GM23338 (cell line): ENCODE data around the gene FBLN2. TPM values are rescaled to one million over a fixed set of nuclear protein-coding genes. Genes with fewer than 3 reads are reported as not detected.

ENCODE experiments used
- ATAC-seq: fragments of 200-7000 bp; cut with Tn5 transposase; 3 replicates; pipeline ENCODE4 v1.9.1; 2020
- DNase-seq: peaks from one replicate; pipeline ENCODE4 v3.0.0-alpha.2; 2015; ENCODE audit warnings: low spot score
- H2AFZ ChIP-seq: fragments of 200-600 bp; sonication (generic); 2 replicates; pipeline ENCODE4 v1.8.0; 2016; ENCODE audit warnings: antibody characterized with exemption, mild to moderate bottlenecking, moderate library complexity
- H3F3A ChIP-seq: fragments of 200-600 bp; sonication (generic); replicated peaks from 2 replicates; pipeline ENCODE4 v1.8.0; 2017; ENCODE audit warnings: antibody characterized with exemption, mixed run types, low read depth
- H3K27ac ChIP-seq: fragments of 200-600 bp; sonication (generic); 2 replicates; pipeline ENCODE4 v1.6.1; 2016; ENCODE audit warnings: low read depth
- H3K27me3 ChIP-seq: fragments of 200-600 bp; sonication (generic); 2 replicates; pipeline ENCODE4 v1.8.0; 2016; ENCODE audit warnings: mild to moderate bottlenecking, mixed run types, moderate library complexity; ENCODE audit not compliant: insufficient read depth
- H3K36me3 ChIP-seq: fragments of 200-600 bp; sonication (generic); 2 replicates; pipeline ENCODE4 v1.8.0; 2016; ENCODE audit warnings: mild to moderate bottlenecking; ENCODE audit not compliant: insufficient read depth
- H3K4me1 ChIP-seq: fragments of 200-600 bp; sonication (generic); 2 replicates; pipeline ENCODE4 v1.8.0; 2016; ENCODE audit warnings: mild to moderate bottlenecking, moderate library complexity; ENCODE audit not compliant: insufficient read depth
- H3K4me2 ChIP-seq: fragments of 200-600 bp; sonication (generic); 2 replicates; pipeline ENCODE4 v1.7.1; 2017; ENCODE audit warnings: mixed run types
- H3K4me3 ChIP-seq: fragments of 200-600 bp; sonication (generic); 2 replicates; pipeline ENCODE4 v1.6.1; 2016; ENCODE audit warnings: mixed run types
- H3K79me2 ChIP-seq: fragments of 200-600 bp; sonication (generic); replicated peaks from 2 replicates; pipeline ENCODE4 v1.8.0; 2017; ENCODE audit warnings: mild to moderate bottlenecking; ENCODE audit not compliant: insufficient read depth
- H3K9me2 ChIP-seq: fragments of 200-600 bp; sonication (generic); 2 replicates; pipeline ENCODE4 v1.8.0; 2017; ENCODE audit not compliant: insufficient read depth
- H4K20me1 ChIP-seq: fragments of 200-600 bp; sonication (generic); replicated peaks from 2 replicates; pipeline ENCODE4 v1.8.0; 2017; ENCODE audit warnings: mild to moderate bottlenecking; ENCODE audit not compliant: insufficient read depth
- H3K27ac Mint-ChIP-seq: 2 replicates; pipeline ENCODE4 v1.8.0; 2020; ENCODE audit warnings: inconsistent platforms, mild to moderate bottlenecking, moderate library complexity, mixed read lengths
- H3K27me3 Mint-ChIP-seq: 3 replicates; pipeline ENCODE4 v1.8.0; 2022; ENCODE audit warnings: low read depth, mild to moderate bottlenecking, moderate library complexity, mixed read lengths, inconsistent platforms; ENCODE audit not compliant: insufficient read depth, poor library complexity
- H3K36me3 Mint-ChIP-seq: 3 replicates; pipeline ENCODE4 v1.8.0; 2021; ENCODE audit warnings: low read depth, mild to moderate bottlenecking, inconsistent platforms, moderate library complexity, mixed read lengths
- H3K4me1 Mint-ChIP-seq: 3 replicates; pipeline ENCODE4 v1.8.0; 2020; ENCODE audit warnings: mild to moderate bottlenecking, inconsistent platforms, mixed read lengths
- H3K4me3 Mint-ChIP-seq: 3 replicates; pipeline ENCODE4 v1.8.0; 2021; ENCODE audit warnings: moderate library complexity, mild to moderate bottlenecking, inconsistent platforms, mixed read lengths
- H3K9me3 Mint-ChIP-seq: 3 replicates; pipeline ENCODE4 v1.8.0; 2020; ENCODE audit warnings: moderate library complexity, mild to moderate bottlenecking, inconsistent platforms, mixed read lengths
- CREB1 ChIP-seq: fragments of 250-450 bp; sonication (Bioruptor Pico); IDR thresholded peaks from 2 replicates; pipeline ENCODE4 v1.5.0; 2020; ENCODE audit warnings: low read depth, mild to moderate bottlenecking, moderate library complexity
- EZH2 ChIP-seq: fragments of 200-600 bp; sonication (generic); IDR thresholded peaks from one replicate; pipeline ENCODE4 v1.8.0; 2017; ENCODE audit warnings: antibody characterized with exemption, mild to moderate bottlenecking, low read depth; ENCODE audit not compliant: unreplicated experiment
- EZH2phosphoT487 ChIP-seq: fragments of 200-600 bp; sonication (generic); IDR thresholded peaks from one replicate; pipeline ENCODE4 v1.8.1; 2018; ENCODE audit warnings: antibody characterized with exemption; ENCODE audit not compliant: unreplicated experiment
- JUNB ChIP-seq: IDR thresholded peaks from one replicate; pipeline ENCODE4 v1.6.1; 2016; ENCODE audit warnings: antibody characterized with exemption; ENCODE audit not compliant: unreplicated experiment
- NANOG ChIP-seq: IDR thresholded peaks from 2 replicates; pipeline ENCODE4 v1.6.1; 2016; ENCODE audit warnings: antibody characterized with exemption, borderline replicate concordance
- POLR2AphosphoS5 ChIP-seq: IDR thresholded peaks from 2 replicates; pipeline ENCODE4 v1.6.1; 2016; ENCODE audit warnings: antibody characterized with exemption, low read depth
- ZNF331 ChIP-seq: fragments of 250-450 bp; sonication (Bioruptor Pico); IDR thresholded peaks from 2 replicates; pipeline ENCODE4 v1.5.0; 2020; ENCODE audit warnings: low read depth, mild to moderate bottlenecking, moderate library complexity
- polyA plus RNA-seq: library from polyadenylated mRNA; unstranded; fragments of >200 nt; fragmentation: Nextera tagmentation; extraction: Ambion mirVana; gene quantifications from 2 replicates; pipeline ENCODE4 v1.2.1, GENCODE V29; 2016
- total RNA-seq: library from RNA; depleted of rRNA; stranded (reverse); fragments of >200 nt; shearing (Covaris generic); gene quantifications from 2 replicates; pipeline ENCODE4 v1.2.3, GENCODE V29; 2014
- TF ChIP-seq, protein P1 (sequence below), 2 experiments: fragments of 200-600 bp in 1 of 2; sonication (generic) in 1 of 2; conservative IDR thresholded peaks; 2 replicates each; pipeline versions ENCODE4 v1.5.1 to v1.6.1; 2016 to 2017; ENCODE audit warnings: antibody characterized with exemption in 2 of 2, low read depth in 2 of 2, mild to moderate bottlenecking in 2 of 2, moderate library complexity in 1 of 2
- TF ChIP-seq, protein P2 (sequence below): IDR thresholded peaks from one replicate; pipeline ENCODE4 v1.6.1; 2018; ENCODE audit warnings: antibody characterized with exemption; ENCODE audit not compliant: unreplicated experiment
- TF ChIP-seq, protein P3 (sequence below): fragments of 250-450 bp; sonication (Bioruptor Pico); IDR thresholded peaks from 2 replicates; pipeline ENCODE4 v1.5.0; 2020; ENCODE audit warnings: mild to moderate bottlenecking, moderate library complexity

The FBLN2 gene
- total and polyA plus RNA-seq, 2 experiments from 2014 or later = 18.8 to 26.8 TPM

DNA sequence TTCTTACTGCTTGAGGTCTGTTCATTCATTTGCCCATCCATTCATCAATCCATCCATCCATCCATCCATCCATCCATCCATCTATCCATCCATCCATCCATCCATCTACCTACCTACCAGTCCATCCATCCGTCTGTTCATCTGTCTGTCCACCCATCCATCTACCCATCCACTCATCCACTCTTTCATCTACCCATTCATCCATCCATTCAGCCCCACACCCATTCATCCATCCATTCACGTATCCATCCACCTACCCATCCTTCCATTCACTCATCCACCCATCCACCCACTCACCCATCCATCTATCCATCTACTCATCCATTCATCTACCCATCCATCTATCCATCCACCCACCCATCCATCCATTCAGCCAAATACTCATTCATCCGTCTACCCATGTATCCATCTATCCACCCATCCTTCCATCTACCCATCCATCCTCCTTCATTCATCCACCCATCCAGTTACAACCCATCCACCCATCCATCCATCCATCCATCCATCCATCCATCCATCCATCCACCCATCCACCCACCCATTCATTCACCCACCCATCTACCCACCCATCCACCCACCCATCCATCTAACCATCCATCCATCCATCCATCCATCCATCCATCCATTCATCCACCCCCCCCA is 68.3 kb downstream of the FBLN2 start (continued):
- TF ChIP-seq, protein P1, sequence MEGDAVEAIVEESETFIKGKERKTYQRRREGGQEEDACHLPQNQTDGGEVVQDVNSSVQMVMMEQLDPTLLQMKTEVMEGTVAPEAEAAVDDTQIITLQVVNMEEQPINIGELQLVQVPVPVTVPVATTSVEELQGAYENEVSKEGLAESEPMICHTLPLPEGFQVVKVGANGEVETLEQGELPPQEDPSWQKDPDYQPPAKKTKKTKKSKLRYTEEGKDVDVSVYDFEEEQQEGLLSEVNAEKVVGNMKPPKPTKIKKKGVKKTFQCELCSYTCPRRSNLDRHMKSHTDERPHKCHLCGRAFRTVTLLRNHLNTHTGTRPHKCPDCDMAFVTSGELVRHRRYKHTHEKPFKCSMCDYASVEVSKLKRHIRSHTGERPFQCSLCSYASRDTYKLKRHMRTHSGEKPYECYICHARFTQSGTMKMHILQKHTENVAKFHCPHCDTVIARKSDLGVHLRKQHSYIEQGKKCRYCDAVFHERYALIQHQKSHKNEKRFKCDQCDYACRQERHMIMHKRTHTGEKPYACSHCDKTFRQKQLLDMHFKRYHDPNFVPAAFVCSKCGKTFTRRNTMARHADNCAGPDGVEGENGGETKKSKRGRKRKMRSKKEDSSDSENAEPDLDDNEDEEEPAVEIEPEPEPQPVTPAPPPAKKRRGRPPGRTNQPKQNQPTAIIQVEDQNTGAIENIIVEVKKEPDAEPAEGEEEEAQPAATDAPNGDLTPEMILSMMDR (conservative IDR thresholded peaks at IDR 0.05; ENCODE audit: low read depth in 2 of 2) = no peak
- TF ChIP-seq POLR2AphosphoS5 = no peak
- TF ChIP-seq ZNF331 (CRISPR knock-in tag) = no peak

DNA sequence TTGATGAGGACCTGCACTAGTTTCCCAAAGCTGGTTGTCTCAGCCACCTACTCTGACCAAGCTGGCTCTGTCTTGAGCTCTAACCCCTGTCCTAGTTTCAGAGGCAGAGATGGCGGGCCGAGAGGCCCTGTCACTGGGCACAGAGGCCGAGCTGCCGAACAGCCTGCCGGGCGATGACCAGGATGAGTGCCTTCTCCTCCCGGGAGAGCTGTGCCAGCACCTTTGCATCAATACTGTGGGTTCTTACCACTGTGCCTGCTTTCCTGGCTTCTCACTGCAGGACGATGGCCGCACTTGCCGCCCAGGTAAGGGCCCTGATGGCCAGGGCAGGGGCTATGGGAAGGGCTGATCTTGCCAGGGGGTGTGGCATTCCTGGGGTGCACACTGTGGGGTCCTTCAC is 69.1 kb downstream of the FBLN2 start:
- H3K79me2 ChIP-seq = no peaks in the 10 kb centered on the region
- no peaks in the 10 kb centered on the region; the same call in 2 of the 3 replicates for H3K9me3 Mint-ChIP-seq
- H3K9me2 ChIP-seq = 0 out of 2 replicates have a peak, but pooled peaks cover 9% of the 10 kb centered on the region
- H3K36me3 Mint-ChIP-seq = peaks cover 8% of the 10 kb centered on the region
- no peaks in the 10 kb centered on the region for H3K27me3 ChIP-seq
- H3K4me3 Mint-ChIP-seq = no peak overlapping the region
- no peak overlapping the region for H3K4me3 ChIP-seq
- H3K27ac Mint-ChIP-seq = no peak overlapping the region
- H3K4me1 Mint-ChIP-seq = peaks cover 2% of the 10 kb centered on the region; the same call in 1 of the 3 replicates
- H3K27me3 Mint-ChIP-seq = peaks cover 1% of the 10 kb centered on the region
- H3K4me2 ChIP-seq = no peak overlapping the region
- H2AFZ ChIP-seq = no peak overlapping the region
- no peaks in the 10 kb centered on the region for H3F3A ChIP-seq
- H3K27ac ChIP-seq = no peak overlapping the region
- DNase-seq (no peak), ATAC-seq (no peak)
- no peaks in the 10 kb centered on the region for H3K4me1 ChIP-seq
- H4K20me1 ChIP-seq = no peaks in the 10 kb centered on the region
- H3K36me3 ChIP-seq = no peaks in the 10 kb centered on the region
- TF ChIP-seq, protein P2, sequence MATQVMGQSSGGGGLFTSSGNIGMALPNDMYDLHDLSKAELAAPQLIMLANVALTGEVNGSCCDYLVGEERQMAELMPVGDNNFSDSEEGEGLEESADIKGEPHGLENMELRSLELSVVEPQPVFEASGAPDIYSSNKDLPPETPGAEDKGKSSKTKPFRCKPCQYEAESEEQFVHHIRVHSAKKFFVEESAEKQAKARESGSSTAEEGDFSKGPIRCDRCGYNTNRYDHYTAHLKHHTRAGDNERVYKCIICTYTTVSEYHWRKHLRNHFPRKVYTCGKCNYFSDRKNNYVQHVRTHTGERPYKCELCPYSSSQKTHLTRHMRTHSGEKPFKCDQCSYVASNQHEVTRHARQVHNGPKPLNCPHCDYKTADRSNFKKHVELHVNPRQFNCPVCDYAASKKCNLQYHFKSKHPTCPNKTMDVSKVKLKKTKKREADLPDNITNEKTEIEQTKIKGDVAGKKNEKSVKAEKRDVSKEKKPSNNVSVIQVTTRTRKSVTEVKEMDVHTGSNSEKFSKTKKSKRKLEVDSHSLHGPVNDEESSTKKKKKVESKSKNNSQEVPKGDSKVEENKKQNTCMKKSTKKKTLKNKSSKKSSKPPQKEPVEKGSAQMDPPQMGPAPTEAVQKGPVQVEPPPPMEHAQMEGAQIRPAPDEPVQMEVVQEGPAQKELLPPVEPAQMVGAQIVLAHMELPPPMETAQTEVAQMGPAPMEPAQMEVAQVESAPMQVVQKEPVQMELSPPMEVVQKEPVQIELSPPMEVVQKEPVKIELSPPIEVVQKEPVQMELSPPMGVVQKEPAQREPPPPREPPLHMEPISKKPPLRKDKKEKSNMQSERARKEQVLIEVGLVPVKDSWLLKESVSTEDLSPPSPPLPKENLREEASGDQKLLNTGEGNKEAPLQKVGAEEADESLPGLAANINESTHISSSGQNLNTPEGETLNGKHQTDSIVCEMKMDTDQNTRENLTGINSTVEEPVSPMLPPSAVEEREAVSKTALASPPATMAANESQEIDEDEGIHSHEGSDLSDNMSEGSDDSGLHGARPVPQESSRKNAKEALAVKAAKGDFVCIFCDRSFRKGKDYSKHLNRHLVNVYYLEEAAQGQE = no peak
- no peak for TF ChIP-seq EZH2phosphoT487
- no peak for TF ChIP-seq CREB1
- TF ChIP-seq EZH2 = no peak
- TF ChIP-seq POLR2AphosphoS5 = no peak
- TF ChIP-seq, protein P3, sequence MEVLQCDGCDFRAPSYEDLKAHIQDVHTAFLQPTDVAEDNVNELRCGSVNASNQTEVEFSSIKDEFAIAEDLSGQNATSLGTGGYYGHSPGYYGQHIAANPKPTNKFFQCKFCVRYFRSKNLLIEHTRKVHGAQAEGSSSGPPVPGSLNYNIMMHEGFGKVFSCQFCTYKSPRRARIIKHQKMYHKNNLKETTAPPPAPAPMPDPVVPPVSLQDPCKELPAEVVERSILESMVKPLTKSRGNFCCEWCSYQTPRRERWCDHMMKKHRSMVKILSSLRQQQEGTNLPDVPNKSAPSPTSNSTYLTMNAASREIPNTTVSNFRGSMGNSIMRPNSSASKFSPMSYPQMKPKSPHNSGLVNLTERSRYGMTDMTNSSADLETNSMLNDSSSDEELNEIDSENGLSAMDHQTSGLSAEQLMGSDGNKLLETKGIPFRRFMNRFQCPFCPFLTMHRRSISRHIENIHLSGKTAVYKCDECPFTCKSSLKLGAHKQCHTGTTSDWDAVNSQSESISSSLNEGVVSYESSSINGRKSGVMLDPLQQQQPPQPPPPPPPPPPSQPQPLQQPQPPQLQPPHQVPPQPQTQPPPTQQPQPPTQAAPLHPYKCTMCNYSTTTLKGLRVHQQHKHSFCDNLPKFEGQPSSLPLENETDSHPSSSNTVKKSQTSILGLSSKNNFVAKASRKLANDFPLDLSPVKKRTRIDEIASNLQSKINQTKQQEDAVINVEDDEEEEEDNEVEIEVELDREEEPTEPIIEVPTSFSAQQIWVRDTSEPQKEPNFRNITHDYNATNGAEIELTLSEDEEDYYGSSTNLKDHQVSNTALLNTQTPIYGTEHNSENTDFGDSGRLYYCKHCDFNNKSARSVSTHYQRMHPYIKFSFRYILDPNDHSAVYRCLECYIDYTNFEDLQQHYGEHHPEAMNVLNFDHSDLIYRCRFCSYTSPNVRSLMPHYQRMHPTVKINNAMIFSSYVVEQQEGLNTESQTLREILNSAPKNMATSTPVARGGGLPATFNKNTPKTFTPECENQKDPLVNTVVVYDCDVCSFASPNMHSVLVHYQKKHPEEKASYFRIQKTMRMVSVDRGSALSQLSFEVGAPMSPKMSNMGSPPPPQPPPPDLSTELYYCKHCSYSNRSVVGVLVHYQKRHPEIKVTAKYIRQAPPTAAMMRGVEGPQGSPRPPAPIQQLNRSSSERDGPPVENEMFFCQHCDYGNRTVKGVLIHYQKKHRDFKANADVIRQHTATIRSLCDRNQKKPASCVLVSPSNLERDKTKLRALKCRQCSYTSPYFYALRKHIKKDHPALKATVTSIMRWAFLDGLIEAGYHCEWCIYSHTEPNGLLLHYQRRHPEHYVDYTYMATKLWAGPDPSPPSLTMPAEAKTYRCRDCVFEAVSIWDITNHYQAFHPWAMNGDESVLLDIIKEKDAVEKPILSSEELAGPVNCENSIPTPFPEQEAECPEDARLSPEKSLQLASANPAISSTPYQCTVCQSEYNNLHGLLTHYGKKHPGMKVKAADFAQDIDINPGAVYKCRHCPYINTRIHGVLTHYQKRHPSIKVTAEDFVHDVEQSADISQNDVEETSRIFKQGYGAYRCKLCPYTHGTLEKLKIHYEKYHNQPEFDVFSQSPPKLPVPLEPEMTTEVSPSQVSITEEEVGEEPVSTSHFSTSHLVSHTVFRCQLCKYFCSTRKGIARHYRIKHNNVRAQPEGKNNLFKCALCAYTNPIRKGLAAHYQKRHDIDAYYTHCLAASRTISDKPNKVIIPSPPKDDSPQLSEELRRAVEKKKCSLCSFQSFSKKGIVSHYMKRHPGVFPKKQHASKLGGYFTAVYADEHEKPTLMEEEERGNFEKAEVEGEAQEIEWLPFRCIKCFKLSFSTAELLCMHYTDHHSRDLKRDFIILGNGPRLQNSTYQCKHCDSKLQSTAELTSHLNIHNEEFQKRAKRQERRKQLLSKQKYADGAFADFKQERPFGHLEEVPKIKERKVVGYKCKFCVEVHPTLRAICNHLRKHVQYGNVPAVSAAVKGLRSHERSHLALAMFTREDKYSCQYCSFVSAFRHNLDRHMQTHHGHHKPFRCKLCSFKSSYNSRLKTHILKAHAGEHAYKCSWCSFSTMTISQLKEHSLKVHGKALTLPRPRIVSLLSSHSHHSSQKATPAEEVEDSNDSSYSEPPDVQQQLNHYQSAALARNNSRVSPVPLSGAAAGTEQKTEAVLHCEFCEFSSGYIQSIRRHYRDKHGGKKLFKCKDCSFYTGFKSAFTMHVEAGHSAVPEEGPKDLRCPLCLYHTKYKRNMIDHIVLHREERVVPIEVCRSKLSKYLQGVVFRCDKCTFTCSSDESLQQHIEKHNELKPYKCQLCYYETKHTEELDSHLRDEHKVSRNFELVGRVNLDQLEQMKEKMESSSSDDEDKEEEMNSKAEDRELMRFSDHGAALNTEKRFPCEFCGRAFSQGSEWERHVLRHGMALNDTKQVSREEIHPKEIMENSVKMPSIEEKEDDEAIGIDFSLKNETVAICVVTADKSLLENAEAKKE (CRISPR knock-in tag) = no peak
- TF ChIP-seq, protein P1 (conservative IDR thresholded peaks at IDR 0.05; ENCODE audit: low read depth in 2 of 2) = no peak
- TF ChIP-seq ZNF331 (CRISPR knock-in tag) = no peak
- TF ChIP-seq NANOG = no peak
- TF ChIP-seq JUNB = no peak
